GM19397 (cell line): ENCODE measurements around the gene NCK2.
A peak's percentile ranks its signal among the peaks of the same experiment; 100 is the strongest.

ENCODE experiments used
- ATAC-seq: cut with Tn5 transposase; IDR thresholded peaks from one replicate; pipeline ENCODE4 v1.9.1; 2021; ENCODE audit warnings: mild to moderate bottlenecking, moderate library complexity; ENCODE audit not compliant: unreplicated experiment

NCK2 gene

DNA sequence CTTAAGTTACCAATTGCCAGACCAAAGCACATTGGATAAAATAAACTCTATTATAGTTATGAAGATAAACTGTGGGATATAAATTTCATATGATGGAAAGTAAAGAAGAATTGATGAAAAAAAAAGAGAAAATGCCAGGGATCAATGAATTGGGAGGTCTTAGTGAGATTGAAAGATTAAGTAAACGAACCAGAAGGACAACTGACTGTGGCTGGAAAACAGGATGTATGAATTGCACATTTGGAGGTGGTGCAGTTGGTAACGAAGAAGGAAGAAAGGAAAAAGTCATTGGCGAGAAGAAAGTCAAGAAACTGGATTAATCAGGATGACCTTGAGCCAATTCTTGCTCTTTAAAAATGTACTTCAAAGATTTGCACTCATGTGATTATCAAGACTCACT lies 166.7 kb downstream of the NCK2 start:
- no peak for ATAC-seq

DNA sequence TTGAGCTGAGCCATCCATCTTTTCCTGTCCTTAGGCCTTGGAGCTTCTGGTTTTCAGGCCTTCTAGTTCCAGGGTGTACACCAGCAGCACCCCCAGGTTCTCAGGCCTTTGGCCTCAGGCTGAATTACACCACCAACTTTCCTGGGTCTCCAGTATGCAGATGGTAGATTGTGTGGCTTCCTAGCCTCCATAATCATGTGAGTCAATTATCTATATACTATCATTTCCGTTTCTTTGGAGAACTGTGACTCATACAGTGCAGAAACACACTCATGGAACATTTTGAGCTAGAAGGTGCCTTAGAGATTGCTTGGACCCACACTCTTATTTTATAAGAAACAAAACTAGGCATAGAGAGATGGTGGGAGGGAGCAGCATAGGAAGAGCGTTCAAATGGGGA lies 167.4 kb downstream of the NCK2 start:
- ATAC-seq = no peak

DNA sequence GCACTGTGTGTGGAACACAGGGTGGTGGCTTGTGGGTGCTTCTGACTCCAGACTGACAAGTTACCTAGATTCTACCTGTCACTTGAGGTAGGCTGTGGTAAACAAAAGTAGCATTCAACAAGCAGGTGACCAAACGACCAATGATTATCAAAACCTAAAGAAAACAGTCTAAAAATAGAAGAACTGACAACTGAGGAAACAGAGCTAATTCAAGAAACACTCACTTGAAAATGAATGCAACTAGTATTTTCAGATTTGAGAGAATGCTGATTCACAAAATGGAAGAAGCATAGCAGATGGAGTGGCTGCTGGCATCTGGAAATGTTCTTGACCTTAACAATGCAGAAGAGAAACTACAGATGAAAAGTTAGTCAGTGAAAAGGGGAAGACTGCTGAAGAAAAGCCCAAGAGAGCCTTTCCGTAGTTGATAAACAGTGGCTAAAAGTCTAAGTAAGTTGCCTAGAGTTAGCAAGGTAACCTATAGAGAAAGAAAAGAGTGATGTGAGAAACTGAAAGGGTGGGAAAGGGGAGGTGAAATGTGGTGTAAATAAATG lies 170.4 kb downstream of the NCK2 start:
- peak; percentile 56 for ATAC-seq

DNA sequence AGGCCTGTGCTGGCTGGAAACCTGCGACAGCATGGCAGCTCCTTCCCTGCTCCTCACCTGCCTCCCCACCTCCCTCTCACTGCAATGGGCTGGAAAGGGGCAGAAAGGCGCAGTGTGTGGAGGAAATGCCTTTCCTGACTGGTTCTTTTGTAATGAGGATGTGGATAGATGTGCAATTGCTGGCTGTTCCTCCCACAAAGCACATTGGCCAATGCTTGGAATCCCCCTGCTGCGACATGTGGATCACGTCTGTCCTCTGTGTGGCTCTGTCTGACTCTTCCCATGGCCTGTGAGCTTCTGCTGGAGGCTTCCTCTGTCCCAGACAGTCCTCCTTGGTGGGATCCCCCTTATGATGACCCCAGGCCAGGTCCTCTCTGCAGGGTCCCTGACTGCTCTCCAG lies 172.5 kb downstream of the NCK2 start:
- no peak for ATAC-seq

DNA sequence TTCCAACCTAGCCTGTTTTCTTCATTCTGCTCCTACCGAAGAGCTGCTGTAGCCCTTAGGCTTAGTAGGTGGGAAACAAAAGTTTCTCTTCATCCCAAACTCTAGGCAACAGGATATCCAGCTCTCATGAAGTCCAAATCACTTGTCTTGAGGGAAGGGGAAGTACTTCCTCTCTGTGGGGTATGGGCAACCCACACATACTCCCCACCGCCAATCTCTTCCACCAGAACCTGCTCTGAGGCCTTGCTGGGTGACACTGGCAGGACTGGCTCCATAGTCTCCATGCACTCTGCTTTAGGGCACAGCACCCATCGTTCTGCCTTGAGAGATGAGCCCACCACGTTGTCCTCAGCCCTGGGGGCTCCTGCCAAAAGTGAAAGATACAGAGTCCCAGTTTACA lies 173.0 kb downstream of the NCK2 start:
- no peak for ATAC-seq

DNA sequence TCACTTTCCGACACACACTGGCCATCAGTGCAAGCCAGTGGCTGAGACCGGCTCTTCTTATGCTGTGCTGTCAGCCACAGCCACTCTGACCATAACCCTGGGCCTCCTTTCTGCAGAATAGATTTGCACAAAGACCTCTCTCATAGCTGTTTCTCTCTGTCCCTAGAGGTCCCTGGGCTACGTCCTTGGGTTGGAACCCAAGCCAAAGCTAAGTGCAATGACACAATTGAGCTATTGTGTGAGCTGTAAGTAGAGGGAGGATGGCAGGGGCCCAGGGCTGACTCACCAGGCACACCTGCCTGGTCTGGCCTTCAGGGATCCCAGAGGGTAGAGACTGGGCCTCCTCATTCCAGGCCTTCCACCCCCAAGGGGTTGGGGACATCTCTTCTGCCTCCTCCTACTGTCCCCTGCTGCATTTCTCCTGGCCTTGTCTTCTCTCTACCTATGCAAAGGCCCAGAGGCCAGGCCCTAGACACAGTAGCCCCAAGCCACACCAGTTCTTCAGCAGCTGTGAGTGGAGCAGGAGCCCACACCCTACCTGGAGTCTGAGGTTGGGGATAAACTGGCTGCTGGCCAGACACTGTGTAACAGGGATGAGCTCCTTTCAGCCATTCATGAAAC lies 174.6 kb downstream of the NCK2 start:
- no peak for ATAC-seq

DNA sequence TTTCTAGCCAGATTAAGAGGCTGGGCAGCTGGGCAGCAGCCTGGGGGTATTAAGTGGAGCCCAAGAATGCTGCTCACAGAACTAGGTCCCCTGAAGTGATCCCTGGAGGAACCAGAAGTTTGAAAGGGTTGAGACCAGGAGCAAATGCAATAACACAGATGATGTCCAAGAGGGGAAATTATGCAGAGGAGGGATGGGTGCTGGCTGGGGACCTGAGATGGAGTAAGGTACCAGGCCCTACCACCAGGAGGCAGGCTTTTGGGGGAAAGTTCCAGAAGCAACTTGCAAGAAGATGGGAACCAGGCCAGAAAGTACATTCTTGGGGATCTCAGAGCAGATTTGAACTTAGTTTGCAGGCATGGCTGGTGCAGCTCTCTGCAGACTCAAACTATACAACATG lies 175.1 kb downstream of the NCK2 start:
- ATAC-seq = no peak

DNA sequence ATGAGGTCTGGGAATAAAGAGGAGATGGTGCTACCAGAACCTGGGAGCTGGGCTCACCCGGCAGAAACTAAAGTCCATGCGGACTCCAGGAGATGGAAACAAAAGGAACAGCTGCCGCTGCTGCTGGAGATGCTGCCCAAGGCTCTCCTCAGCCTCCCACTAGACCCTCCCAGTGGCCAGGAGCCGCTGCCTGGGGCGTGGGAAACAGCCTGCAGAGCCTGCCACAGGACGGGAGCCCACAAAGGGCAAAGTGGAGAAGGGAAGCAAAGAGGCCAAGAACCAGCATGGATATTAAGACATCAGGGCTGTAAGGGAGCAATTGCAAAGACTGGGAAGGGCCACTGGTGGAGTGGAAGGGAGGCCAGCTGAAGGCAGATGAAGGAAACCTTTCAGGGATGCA lies 179.6 kb downstream of the NCK2 start:
- no peak for ATAC-seq

DNA sequence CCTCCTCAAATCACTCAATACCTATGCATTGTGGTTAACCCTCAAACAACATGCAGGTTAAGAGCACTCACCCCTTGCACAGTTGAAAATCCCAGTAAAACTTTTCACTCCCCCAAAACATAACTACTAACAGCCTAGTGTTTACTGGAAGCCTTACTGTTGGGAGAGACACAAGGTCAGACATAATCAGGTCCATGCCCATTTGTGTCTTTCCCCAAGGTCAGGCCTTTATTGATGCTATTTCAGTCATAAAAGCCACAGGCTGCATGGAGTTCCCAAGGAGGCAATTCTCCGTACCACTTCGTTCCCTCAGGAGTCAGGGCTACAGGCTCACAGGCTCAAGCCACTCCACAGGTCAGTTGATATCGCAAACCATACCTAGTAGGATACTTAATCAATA lies 180.2 kb downstream of the NCK2 start:
- no peak for ATAC-seq

DNA sequence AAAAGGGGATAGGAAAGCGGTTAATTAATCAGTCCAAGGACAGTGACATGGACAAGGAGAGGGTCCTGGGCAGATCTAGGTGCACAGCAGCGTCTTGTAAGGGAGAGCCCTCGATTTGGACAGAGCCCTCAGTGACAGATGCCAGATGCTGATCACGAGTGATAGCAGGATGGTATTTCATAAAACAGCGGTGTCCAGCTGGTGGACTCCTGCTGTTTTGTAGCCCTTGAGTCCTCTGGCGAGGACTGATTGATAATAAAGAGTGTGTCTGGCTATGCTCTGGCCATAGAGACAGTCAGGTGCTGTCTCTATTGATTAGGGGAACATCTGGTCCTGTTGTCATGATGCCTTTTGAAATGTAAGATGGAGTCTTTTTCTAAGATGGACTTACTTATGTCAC lies 180.7 kb downstream of the NCK2 start:
- ATAC-seq = no peak

DNA sequence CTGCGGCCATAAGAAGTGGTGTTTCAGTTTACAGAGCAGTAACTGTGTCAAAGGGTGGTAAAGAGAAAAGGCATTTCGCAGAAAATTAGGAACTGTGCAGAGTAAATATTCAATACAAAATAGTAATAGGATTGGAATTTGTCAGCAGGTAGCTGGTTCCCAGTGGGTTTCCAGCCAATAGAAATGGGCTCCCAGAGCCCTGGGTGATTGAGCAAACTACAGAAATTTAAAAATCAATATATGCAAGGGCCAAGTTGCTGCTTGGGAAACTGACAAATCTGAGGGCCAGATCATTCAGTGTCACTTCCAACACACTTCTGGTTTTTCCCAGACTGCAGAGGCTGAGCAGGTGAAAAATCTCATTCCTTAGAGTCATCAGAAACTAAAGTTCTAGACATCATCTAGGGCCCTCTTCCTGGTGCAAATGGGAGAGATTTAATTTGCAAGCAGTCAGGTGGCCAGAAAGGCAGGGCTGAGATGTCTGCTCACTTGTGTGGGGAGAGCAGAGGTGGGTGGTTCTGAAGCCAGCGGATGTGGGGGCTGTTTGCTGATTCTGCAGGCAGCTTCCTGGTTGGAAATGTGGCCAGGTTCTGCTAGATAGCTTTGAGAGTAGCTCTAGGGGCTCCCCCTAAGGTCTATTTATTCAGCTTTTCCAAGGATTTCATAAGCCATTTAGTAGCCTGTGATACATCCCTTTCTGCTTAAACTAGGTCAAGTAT lies 182.4 kb downstream of the NCK2 start:
- no peak for ATAC-seq

DNA sequence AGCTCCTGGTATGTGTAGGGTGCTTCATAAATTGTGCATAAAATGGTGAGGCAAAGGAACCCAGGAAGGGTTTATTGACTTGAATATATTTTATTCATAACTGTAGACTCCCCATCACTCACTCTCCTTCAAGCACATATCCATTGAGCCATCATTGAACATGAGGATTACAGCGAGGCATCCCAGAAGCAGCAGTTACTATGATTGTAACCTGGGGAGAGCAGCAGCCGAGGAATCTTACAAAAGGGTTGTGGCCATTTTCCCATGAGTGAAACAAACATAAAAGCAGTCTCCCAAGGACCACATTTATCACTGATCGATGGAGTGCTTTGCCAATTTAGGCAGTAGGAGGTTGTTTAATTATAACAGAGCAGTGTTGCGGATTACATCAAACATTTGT lies 183.4 kb downstream of the NCK2 start:
- no peak for ATAC-seq

DNA sequence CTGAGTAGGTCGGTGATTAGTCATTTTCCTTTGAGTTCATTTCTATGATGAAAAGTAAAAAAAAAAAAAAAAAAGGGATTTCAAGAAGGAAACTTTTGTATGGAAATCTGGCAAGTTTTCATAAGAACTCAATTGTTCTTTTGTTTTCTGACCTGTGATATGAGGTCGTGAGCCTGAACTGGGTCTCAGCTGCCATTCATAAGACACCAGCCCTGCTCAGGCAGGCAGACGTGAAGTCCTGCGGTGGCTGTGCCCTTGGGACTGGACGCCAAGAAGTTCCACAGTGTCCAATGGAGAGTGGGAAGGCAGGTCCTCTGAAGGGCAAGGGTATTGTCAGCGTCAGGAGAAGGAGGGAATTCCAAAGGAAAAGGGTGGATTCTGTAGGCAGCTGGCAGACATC lies 183.9 kb downstream of the NCK2 start:
- ATAC-seq = no peak

DNA sequence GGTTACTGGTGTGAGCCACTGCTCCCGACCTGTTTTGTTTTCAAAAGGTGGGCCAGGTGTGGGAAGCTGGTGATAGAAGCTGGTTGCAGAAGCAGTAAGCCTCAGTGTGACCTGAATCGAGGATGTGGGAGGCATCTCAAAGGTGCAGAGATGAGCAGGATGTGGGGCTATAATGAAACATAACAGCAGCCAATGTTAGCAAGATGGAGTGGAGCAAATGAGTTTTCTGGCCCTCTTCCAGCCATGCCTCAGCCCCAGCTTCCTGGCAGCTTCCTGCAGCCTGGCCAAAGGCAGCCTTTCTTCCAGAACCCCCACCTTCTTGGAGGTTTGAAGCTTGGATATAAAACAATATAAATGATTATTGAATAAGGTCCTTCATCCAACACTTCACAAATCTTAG lies 184.8 kb downstream of the NCK2 start:
- ATAC-seq = no peak

DNA sequence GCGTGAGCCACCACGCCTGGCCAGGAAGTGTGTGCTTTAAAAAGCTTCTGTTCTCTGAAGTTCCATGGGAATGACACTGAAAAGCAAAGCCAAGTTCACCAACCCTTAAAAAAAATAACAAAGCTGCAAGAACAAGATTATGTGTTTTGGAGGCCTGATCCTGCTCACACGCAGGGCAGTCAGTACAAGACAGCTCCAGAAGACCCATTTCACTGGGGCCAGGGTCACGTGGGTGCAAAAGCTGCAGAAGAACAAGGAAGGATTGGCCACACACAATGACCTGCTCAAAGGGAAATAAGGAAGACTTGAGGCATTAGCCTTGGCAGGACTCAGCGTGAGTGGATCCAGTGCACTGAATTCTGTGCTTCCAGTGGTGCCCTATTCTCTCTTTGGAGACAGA lies 187.9 kb downstream of the NCK2 start:
- no peak for ATAC-seq

DNA sequence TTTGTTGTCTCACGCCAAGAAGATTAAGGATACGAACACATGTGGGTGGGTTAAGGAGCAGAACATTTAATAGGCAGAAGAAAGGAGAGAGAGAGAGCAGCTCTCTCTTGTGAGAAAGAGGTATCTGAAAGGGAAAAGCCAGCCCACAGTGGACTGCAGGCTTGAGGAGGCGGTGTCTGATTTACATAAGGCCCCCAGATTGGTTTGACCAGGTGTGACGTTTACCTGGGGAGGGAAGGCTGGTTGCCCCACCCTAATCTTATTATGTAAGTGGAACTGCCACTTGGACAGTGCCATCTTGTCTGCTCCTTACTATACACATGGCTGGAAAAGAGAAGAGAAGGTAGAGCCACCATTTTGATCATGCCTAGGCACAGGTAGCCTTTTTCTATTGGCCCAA lies 189.2 kb downstream of the NCK2 start:
- ATAC-seq = no peak

DNA sequence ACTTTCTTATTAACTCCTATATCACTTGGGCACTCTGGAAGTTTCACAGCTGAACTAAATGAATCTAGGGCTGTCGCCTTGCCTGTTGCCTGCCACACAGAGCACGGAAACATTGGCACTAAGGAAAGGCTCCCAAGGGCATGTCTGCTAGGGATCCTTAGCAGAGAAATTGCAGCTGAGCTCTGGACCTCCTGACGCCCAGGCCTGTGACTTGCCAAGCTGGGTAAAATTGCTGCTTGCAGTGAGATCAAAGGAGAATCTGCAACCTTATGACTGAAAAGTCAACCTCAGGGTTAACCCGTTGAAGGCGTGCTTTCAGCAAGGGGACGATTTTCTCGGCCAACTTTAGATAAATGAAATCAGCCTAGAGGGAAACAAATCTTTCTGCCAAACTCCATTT lies 189.8 kb downstream of the NCK2 start:
- ATAC-seq = no peak

DNA sequence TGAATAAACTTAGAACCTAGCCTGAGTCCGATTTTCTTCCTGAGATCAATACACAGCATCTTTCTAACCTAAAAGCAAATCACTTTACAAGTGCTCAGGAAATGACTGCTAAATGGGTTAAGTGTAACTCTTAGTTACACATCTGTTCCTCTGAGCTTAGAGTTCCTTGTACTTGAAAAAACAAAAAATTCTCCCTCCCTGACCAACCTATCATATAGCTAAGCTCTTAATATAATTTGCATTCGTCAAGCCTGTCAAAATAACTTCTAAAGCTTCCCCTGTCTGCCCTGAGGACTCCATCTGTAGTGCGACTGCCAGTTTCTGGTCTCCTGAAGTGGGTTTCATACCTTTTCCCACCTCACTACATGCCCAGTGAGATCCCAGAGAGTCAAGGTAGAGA lies 190.4 kb downstream of the NCK2 start:
- ATAC-seq = no peak

DNA sequence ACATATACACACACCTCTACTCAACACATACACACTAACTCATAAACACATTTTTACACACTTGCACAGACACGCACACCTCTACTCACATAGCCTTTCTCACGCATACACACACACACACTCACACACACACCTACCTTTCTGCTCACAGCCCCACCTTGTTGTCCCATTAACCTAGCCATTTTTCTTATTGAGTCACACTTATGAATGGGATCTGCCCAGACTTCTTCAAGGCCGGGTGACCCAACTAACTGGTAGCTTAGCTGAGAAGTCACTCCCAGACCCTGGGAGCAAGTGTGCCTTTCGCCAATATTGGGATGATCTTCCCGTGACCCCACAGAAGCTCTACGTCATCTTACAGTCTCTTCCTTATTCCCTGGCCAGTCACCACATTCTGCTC lies 192.2 kb downstream of the NCK2 start:
- ATAC-seq = no peak

DNA sequence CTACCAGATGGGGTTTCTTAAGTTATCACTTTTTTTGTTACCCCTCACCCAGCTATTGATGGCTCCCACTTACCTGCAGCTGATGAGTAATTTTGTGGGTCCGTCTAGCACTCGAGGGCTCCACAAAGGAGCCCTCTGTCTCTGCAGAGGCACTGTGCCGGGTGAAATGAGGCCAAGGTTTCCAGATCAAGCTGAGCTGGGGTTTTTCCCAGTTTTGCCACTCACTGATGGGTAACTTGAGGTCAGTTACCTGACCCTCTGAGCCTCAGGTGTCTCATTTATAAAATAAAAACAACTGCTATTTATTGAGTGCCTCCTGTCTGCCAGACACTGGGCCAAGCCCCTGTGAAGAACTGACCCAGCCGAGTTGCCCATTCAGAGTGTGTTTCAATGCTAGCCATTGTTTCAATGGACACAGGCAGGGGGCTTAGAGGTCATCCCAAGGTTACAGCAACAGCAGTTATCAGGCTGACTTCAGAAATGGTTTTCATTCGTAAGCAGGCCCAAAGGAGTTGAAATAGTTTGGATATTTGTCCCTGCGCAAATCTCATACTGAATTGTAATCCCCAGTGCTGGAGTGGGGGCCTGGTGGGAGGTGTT lies 192.9 kb downstream of the NCK2 start:
- ATAC-seq = no peak
